Measurements from ENCODE around the gene HOXA6. TPM values are rescaled to one million over a fixed set of nuclear protein-coding genes. Genes with fewer than 3 reads are reported as not detected.

HOXA6 gene
- total and polyA plus RNA-seq, 4 donors = 0.23 TPM; not detected in 3

GRCh38 chr7:27111042-27111750, 36.4 kb downstream of the HOXA6 start:
- Histone ChIP-seq H3K4me3 (ENCODE audit: low read depth in 1 of 3, low read length in 3 of 3) (no peak overlapping the region), H3K9me3 (ENCODE audit: control insufficient read depth in 4 of 4, low read length in 3 of 4) (no peaks in the 10 kb centered on the region), H3K27me3 (ENCODE audit: control insufficient read depth in 4 of 4, insufficient read depth in 4 of 4, low read length in 3 of 4) (peaks cover 0 to 29% (median 4%) of the 10 kb centered on the region in 4 donors), H3K4me1 (ENCODE audit: control insufficient read depth in 4 of 4, insufficient read depth in 4 of 4, low read length in 3 of 4) (peaks cover 0 to 3% (median 2%) of the 10 kb centered on the region in 4 donors), H3K9ac (ENCODE audit: low read depth in 1 of 2, low read length in 2 of 2) (no peak overlapping the region), H3K27ac (ENCODE audit: low read depth in 1 of 2, low read length in 2 of 2) (peak overlapping the region; percentile 46 to 64), H3K36me3 (ENCODE audit: control insufficient read depth in 4 of 4, insufficient read depth in 3 of 4, low read depth in 1 of 4, low read length in 3 of 4) (no peaks in the 10 kb centered on the region)
- WGBS = 26% methylated on average over 6 of the region's 6 CpGs
- no peak for DNase-seq (ENCODE audit: low spot score)
- TF ChIP-seq, protein P1, sequence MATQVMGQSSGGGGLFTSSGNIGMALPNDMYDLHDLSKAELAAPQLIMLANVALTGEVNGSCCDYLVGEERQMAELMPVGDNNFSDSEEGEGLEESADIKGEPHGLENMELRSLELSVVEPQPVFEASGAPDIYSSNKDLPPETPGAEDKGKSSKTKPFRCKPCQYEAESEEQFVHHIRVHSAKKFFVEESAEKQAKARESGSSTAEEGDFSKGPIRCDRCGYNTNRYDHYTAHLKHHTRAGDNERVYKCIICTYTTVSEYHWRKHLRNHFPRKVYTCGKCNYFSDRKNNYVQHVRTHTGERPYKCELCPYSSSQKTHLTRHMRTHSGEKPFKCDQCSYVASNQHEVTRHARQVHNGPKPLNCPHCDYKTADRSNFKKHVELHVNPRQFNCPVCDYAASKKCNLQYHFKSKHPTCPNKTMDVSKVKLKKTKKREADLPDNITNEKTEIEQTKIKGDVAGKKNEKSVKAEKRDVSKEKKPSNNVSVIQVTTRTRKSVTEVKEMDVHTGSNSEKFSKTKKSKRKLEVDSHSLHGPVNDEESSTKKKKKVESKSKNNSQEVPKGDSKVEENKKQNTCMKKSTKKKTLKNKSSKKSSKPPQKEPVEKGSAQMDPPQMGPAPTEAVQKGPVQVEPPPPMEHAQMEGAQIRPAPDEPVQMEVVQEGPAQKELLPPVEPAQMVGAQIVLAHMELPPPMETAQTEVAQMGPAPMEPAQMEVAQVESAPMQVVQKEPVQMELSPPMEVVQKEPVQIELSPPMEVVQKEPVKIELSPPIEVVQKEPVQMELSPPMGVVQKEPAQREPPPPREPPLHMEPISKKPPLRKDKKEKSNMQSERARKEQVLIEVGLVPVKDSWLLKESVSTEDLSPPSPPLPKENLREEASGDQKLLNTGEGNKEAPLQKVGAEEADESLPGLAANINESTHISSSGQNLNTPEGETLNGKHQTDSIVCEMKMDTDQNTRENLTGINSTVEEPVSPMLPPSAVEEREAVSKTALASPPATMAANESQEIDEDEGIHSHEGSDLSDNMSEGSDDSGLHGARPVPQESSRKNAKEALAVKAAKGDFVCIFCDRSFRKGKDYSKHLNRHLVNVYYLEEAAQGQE (IDR thresholded peaks at IDR 0.05) = no peak

- no peak overlapping the region for H3K4me3 ChIP-seq (ENCODE audit: low read depth in 1 of 3, low read length in 3 of 3)
- peaks cover 0 to 27% (median 4%) of the 10 kb centered on the region in 4 donors for H3K27me3 ChIP-seq (ENCODE audit: control insufficient read depth in 4 of 4, insufficient read depth in 4 of 4, low read length in 3 of 4)
- peaks cover 0 to 3% (median 2%) of the 10 kb centered on the region in 4 donors for H3K4me1 ChIP-seq (ENCODE audit: control insufficient read depth in 4 of 4, insufficient read depth in 4 of 4, low read length in 3 of 4)
- H3K36me3 ChIP-seq (ENCODE audit: control insufficient read depth in 4 of 4, insufficient read depth in 3 of 4, low read depth in 1 of 4, low read length in 3 of 4) = no peaks in the 10 kb centered on the region
- peak overlapping the region in 1 of 2 donors; percentile 64 for H3K27ac ChIP-seq (ENCODE audit: low read depth in 1 of 2, low read length in 2 of 2)
- no peak overlapping the region for H3K9ac ChIP-seq (ENCODE audit: low read depth in 1 of 2, low read length in 2 of 2)
- 29% methylated on average over 66 of the region's 66 CpGs for WGBS
- no peak for TF ChIP-seq YY1 (IDR thresholded peaks at IDR 0.05)
- TF ChIP-seq HNF4G (IDR thresholded peaks at IDR 0.05) = no peak
- TF ChIP-seq, protein P2, sequence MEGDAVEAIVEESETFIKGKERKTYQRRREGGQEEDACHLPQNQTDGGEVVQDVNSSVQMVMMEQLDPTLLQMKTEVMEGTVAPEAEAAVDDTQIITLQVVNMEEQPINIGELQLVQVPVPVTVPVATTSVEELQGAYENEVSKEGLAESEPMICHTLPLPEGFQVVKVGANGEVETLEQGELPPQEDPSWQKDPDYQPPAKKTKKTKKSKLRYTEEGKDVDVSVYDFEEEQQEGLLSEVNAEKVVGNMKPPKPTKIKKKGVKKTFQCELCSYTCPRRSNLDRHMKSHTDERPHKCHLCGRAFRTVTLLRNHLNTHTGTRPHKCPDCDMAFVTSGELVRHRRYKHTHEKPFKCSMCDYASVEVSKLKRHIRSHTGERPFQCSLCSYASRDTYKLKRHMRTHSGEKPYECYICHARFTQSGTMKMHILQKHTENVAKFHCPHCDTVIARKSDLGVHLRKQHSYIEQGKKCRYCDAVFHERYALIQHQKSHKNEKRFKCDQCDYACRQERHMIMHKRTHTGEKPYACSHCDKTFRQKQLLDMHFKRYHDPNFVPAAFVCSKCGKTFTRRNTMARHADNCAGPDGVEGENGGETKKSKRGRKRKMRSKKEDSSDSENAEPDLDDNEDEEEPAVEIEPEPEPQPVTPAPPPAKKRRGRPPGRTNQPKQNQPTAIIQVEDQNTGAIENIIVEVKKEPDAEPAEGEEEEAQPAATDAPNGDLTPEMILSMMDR (IDR thresholded peaks at IDR 0.05; ENCODE audit: low read depth, low read length, missing input control) = no peak
- no peak for TF ChIP-seq EGR1 (IDR thresholded peaks at IDR 0.05; ENCODE audit: low read depth in 2 of 2)
- TF ChIP-seq, protein P1 (IDR thresholded peaks at IDR 0.05) = no peak
- no peak for TF ChIP-seq RXRA (IDR thresholded peaks at IDR 0.05)
- no peak for TF ChIP-seq SP1 (IDR thresholded peaks at IDR 0.05)
- TF ChIP-seq, protein P3, sequence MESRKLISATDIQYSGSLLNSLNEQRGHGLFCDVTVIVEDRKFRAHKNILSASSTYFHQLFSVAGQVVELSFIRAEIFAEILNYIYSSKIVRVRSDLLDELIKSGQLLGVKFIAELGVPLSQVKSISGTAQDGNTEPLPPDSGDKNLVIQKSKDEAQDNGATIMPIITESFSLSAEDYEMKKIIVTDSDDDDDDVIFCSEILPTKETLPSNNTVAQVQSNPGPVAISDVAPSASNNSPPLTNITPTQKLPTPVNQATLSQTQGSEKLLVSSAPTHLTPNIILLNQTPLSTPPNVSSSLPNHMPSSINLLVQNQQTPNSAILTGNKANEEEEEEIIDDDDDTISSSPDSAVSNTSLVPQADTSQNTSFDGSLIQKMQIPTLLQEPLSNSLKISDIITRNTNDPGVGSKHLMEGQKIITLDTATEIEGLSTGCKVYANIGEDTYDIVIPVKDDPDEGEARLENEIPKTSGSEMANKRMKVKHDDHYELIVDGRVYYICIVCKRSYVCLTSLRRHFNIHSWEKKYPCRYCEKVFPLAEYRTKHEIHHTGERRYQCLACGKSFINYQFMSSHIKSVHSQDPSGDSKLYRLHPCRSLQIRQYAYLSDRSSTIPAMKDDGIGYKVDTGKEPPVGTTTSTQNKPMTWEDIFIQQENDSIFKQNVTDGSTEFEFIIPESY (IDR thresholded peaks at IDR 0.05) = no peak
- TF ChIP-seq RAD21 (IDR thresholded peaks at IDR 0.05) = no peak
- TF ChIP-seq TAF1 (conservative IDR thresholded peaks at IDR 0.05) = no peak
- no peak for TF ChIP-seq JUND (IDR thresholded peaks at IDR 0.05)
- no peaks in the 10 kb centered on the region for H3K9me3 ChIP-seq (ENCODE audit: control insufficient read depth in 4 of 4, low read length in 3 of 4)
- no peak for DNase-seq (ENCODE audit: low spot score)
Measured at GRCh38 chr7:27110186-27111031, 37.2 kb downstream of the HOXA6 start.
